Body of pancreas (tissue), 4 donors: Measurements from ENCODE around the gene NBEA.

Source experiments
- CTCF ChIP-seq, 7 experiments: fragments of 450-650 bp in 4 of 7; fragments of 200-600 bp in 3 of 7; sonication (generic) in 3 of 7; IDR thresholded peaks; one replicate each; pipeline ENCODE4 v1.5.1; 2016 to 2019; ENCODE audit warnings: antibody characterized with exemption in 7 of 7
- POLR2A ChIP-seq, 3 donors: fragments of 450-650 bp; IDR thresholded peaks; one replicate each; pipeline ENCODE4 v1.6.1; 2016; ENCODE audit warnings: antibody characterized with exemption in 3 of 3, mild to moderate bottlenecking in 2 of 3

GRCh38 chr13:35393886-35394285 lies 451.8 kb downstream of the NBEA start:
- TF ChIP-seq CTCF (IDR thresholded peaks at IDR 0.05) (no peak), POLR2A (IDR thresholded peaks at IDR 0.05) (no peak)
